ENCODE measurements around the gene ZSCAN16. TPM values are rescaled to one million over a fixed set of nuclear protein-coding genes. Genes with fewer than 3 reads are reported as not detected.

Gene ZSCAN16
- total and polyA plus RNA-seq, 9 donors: 2.8 to 4.8 (median 3.8) TPM

DNA sequence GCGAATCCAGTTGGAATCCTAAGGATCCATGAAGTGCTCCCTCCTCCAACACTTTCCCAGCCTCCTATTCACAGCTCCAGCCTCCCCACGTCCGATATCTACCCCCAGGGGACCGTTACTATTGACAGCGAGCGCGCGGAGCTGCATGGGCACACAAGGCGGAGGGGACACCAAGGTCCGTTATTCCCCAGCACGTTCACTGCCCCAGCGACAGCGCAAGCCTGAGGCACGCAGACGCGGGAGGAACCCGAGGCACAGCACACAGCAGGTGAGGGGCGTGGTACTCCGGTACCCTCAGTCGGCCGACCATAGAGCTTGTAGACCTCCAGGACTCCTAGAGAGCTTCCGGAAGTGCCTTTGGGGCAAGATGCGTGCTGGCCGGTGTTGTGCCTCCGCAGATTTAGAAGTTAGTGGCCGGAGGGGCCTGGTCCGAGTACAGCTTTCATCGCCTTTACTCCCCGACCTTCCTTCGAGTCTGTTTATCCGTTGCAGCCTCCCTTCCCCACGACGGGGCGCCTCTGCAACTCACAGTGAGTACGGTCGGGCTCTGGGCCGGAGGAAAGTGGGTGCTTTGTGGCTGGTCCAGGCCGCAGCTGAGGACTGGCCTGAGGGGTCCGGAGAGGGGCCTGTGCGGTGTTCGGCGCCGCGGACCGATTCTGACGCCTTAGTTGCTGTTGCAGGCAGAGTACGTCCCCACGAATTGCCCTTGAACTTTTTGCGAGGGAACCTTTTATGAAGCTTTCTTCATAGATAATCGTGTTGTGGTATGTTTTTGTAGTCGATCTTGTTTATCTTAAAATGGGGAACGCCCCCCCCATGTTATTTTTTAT is 17.3 kb downstream of the ZSCAN16 start, which contains the start of gene ZKSCAN8:
TSS of gene ZKSCAN8 (plus strand) at position 384 of the 830 bp plus-strand sequence. CDS start 6,525 bp downstream, outside the sequence.
- Histone ChIP-seq H3K27me3 (ENCODE audit: control insufficient read depth, insufficient read depth, low read length) (no peaks in the 10 kb centered on the region), H3K4me3 (ENCODE audit: low read length) (peak within 1 kb of the TSS; percentile 93), H3K4me1 (ENCODE audit: control insufficient read depth, insufficient read depth, low read length) (peaks cover 7% of the 10 kb centered on the region), H3K9me3 (replicated peaks; ENCODE audit: control insufficient read depth, low read depth, low read length) (no peaks in the 10 kb centered on the region), H3K27ac (ENCODE audit: low read length) (peak within 1 kb of the TSS; percentile 92), H3K36me3 (ENCODE audit: control insufficient read depth, insufficient read depth, low read length) (peaks cover 10% of the 10 kb centered on the region)
- peak; percentile 94 for DNase-seq
- 0% methylated on average over 34 of the region's 52 CpGs for WGBS (ENCODE audit: insufficient coverage)

GRCh38 chr6:28142446-28142845 is 18.0 kb downstream of the ZSCAN16 start:
- Histone ChIP-seq H3K9me3 (replicated peaks; ENCODE audit: control insufficient read depth, low read depth, low read length) (no peaks in the 10 kb centered on the region), H3K27ac (ENCODE audit: low read length) (peak overlapping the region; percentile 92), H3K4me3 (ENCODE audit: low read length) (peak overlapping the region; percentile 93), H3K4me1 (ENCODE audit: control insufficient read depth, insufficient read depth, low read length) (peaks cover 7% of the 10 kb centered on the region), H3K27me3 (ENCODE audit: control insufficient read depth, insufficient read depth, low read length) (no peaks in the 10 kb centered on the region), H3K36me3 (ENCODE audit: control insufficient read depth, insufficient read depth, low read length) (peaks cover 10% of the 10 kb centered on the region)
- no peak for DNase-seq
- WGBS (ENCODE audit: insufficient coverage): no CpG with 5 or more reads among the region's 4 CpGs

GRCh38 chr6:28145231-28145630 is 20.8 kb downstream of the ZSCAN16 start:
- Histone ChIP-seq H3K4me1 (ENCODE audit: control insufficient read depth, insufficient read depth, low read length) (peaks cover 2% of the 10 kb centered on the region), H3K27ac (ENCODE audit: low read length) (no peak overlapping the region), H3K27me3 (ENCODE audit: control insufficient read depth, insufficient read depth, low read length) (no peaks in the 10 kb centered on the region), H3K36me3 (ENCODE audit: control insufficient read depth, insufficient read depth, low read length) (peaks cover 30% of the 10 kb centered on the region), H3K9me3 (replicated peaks; ENCODE audit: control insufficient read depth, low read depth, low read length) (no peaks in the 10 kb centered on the region), H3K4me3 (ENCODE audit: low read length) (no peak overlapping the region)
- 100% methylated on average over 1 of the region's 1 CpG for WGBS (ENCODE audit: insufficient coverage)
- DNase-seq: no peak

DNA sequence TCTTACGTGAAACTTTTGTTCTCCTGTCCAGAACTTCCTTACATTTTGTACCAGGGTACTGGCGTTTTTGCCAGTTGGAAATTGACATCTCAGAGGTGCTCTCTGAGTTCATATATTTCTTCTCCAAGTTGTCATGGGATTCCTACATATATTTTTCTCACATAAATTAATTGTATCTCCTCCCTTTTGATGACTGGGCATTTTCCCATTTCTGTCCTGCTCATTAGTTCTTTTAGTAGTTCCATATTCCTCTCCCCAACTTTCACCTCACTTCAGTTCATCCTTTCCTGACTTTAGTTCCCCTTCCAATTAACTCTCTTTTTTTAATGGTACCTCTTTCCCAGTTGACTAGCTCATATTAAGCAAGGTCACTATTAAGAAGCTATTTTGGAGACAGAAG is 28.1 kb downstream of the ZSCAN16 start:
- Histone ChIP-seq H3K9me3 (replicated peaks; ENCODE audit: control insufficient read depth, low read depth, low read length) (no peaks in the 10 kb centered on the region), H3K27me3 (ENCODE audit: control insufficient read depth, insufficient read depth, low read length) (no peaks in the 10 kb centered on the region), H3K4me1 (ENCODE audit: control insufficient read depth, insufficient read depth, low read length) (no peaks in the 10 kb centered on the region), H3K36me3 (ENCODE audit: control insufficient read depth, insufficient read depth, low read length) (peaks cover 65% of the 10 kb centered on the region), H3K27ac (ENCODE audit: low read length) (no peak overlapping the region), H3K4me3 (ENCODE audit: low read length) (no peak overlapping the region)
- 90% methylated on average over 1 of the region's 2 CpGs for WGBS (ENCODE audit: insufficient coverage)
- no peak for DNase-seq

DNA sequence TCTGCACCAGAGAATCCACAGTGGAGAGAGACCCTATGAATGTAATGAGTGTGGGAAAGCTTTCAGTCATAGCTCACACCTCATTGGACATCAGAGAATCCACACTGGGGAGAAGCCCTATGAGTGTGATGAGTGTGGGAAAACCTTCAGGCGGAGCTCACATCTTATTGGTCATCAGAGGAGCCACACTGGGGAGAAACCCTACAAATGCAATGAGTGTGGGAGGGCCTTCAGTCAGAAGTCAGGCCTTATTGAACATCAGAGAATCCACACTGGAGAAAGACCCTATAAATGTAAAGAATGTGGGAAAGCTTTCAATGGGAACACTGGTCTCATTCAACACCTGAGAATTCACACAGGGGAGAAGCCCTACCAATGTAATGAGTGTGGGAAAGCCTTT is 29.1 kb downstream of the ZSCAN16 start:
- H3K4me1 ChIP-seq (ENCODE audit: control insufficient read depth, insufficient read depth, low read length): no peaks in the 10 kb centered on the region
- peaks cover 60% of the 10 kb centered on the region for H3K36me3 ChIP-seq (ENCODE audit: control insufficient read depth, insufficient read depth, low read length)
- H3K27ac ChIP-seq (ENCODE audit: low read length): no peak overlapping the region
- DNase-seq: no peak
- WGBS (ENCODE audit: insufficient coverage): no CpG with 5 or more reads among the region's 1 CpG
- H3K4me3 ChIP-seq (ENCODE audit: low read length): no peak overlapping the region
- H3K9me3 ChIP-seq (replicated peaks; ENCODE audit: control insufficient read depth, low read depth, low read length): no peaks in the 10 kb centered on the region
- H3K27me3 ChIP-seq (ENCODE audit: control insufficient read depth, insufficient read depth, low read length): no peaks in the 10 kb centered on the region

- no peaks in the 10 kb centered on the region for H3K4me1 ChIP-seq (ENCODE audit: control insufficient read depth, insufficient read depth, low read length)
- H3K4me3 ChIP-seq (ENCODE audit: low read length): no peak overlapping the region
- H3K27me3 ChIP-seq (ENCODE audit: control insufficient read depth, insufficient read depth, low read length): no peaks in the 10 kb centered on the region
- no peak overlapping the region for H3K27ac ChIP-seq (ENCODE audit: low read length)
- no peaks in the 10 kb centered on the region for H3K9me3 ChIP-seq (replicated peaks; ENCODE audit: control insufficient read depth, low read depth, low read length)
- peaks cover 53% of the 10 kb centered on the region for H3K36me3 ChIP-seq (ENCODE audit: control insufficient read depth, insufficient read depth, low read length)
- DNase-seq: no peak
Observed at GRCh38 chr6:28154357-28154756, 29.9 kb downstream of the ZSCAN16 start.

- Histone ChIP-seq H3K9me3 (replicated peaks; ENCODE audit: control insufficient read depth, low read depth, low read length) (no peaks in the 10 kb centered on the region), H3K27ac (ENCODE audit: low read length) (no peak overlapping the region), H3K4me1 (ENCODE audit: control insufficient read depth, insufficient read depth, low read length) (peaks cover 10% of the 10 kb centered on the region), H3K4me3 (ENCODE audit: low read length) (no peak overlapping the region), H3K36me3 (ENCODE audit: control insufficient read depth, insufficient read depth, low read length) (peaks cover 26% of the 10 kb centered on the region), H3K27me3 (ENCODE audit: control insufficient read depth, insufficient read depth, low read length) (no peaks in the 10 kb centered on the region)
- 100% methylated on average over 2 of the region's 3 CpGs for WGBS (ENCODE audit: insufficient coverage)
- no peak for DNase-seq
Observed at GRCh38 chr6:28158318-28158717, 33.9 kb downstream of the ZSCAN16 start.

- Histone ChIP-seq H3K27ac (ENCODE audit: low read length) (no peak overlapping the region), H3K9me3 (replicated peaks; ENCODE audit: control insufficient read depth, low read depth, low read length) (no peaks in the 10 kb centered on the region), H3K4me3 (ENCODE audit: low read length) (no peak overlapping the region), H3K36me3 (ENCODE audit: control insufficient read depth, insufficient read depth, low read length) (peaks cover 18% of the 10 kb centered on the region), H3K4me1 (ENCODE audit: control insufficient read depth, insufficient read depth, low read length) (peaks cover 10% of the 10 kb centered on the region), H3K27me3 (ENCODE audit: control insufficient read depth, insufficient read depth, low read length) (no peaks in the 10 kb centered on the region)
- DNase-seq: no peak
- no CpG with 5 or more reads among the region's 4 CpGs for WGBS (ENCODE audit: insufficient coverage)
Observed at GRCh38 chr6:28159029-28159607, 34.7 kb downstream of the ZSCAN16 start.

DNA sequence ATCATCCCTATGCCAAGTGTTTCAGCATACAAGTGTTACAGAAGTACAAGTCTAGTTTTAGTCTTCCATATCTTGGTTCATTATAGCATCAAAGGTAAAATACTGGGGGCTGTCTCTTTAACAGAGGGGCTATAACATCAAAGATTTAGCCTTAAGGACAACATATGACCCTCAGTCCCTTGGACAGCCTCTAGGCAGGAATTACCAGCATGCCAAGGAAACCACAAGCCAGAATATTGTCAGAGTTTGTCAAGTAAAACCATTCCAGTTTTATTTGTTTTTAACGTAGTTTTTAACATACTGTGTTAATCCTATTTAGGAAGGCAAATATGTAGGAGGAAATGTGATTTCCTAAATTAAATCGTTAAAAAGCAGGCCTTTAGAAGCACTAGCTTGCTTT is 35.8 kb downstream of the ZSCAN16 start:
- H3K4me1 ChIP-seq (ENCODE audit: control insufficient read depth, insufficient read depth, low read length): peaks cover 12% of the 10 kb centered on the region
- H3K27ac ChIP-seq (ENCODE audit: low read length): no peak overlapping the region
- H3K4me3 ChIP-seq (ENCODE audit: low read length): no peak overlapping the region
- peaks cover 10% of the 10 kb centered on the region for H3K36me3 ChIP-seq (ENCODE audit: control insufficient read depth, insufficient read depth, low read length)
- WGBS (ENCODE audit: insufficient coverage): 90% methylated on average over 1 of the region's 2 CpGs
- no peak for DNase-seq
- H3K27me3 ChIP-seq (ENCODE audit: control insufficient read depth, insufficient read depth, low read length): no peaks in the 10 kb centered on the region
- H3K9me3 ChIP-seq (replicated peaks; ENCODE audit: control insufficient read depth, low read depth, low read length): no peaks in the 10 kb centered on the region

- no peaks in the 10 kb centered on the region for H3K9me3 ChIP-seq (replicated peaks; ENCODE audit: control insufficient read depth, low read depth, low read length)
- H3K4me3 ChIP-seq (ENCODE audit: low read length): peak overlapping the region; percentile 56
- H3K36me3 ChIP-seq (ENCODE audit: control insufficient read depth, insufficient read depth, low read length): peaks cover 10% of the 10 kb centered on the region
- H3K27me3 ChIP-seq (ENCODE audit: control insufficient read depth, insufficient read depth, low read length): no peaks in the 10 kb centered on the region
- H3K27ac ChIP-seq (ENCODE audit: low read length): peak overlapping the region; percentile 58
- peaks cover 12% of the 10 kb centered on the region for H3K4me1 ChIP-seq (ENCODE audit: control insufficient read depth, insufficient read depth, low read length)
- DNase-seq: peak; percentile 82
- WGBS (ENCODE audit: insufficient coverage): 9% methylated on average over 28 of the region's 32 CpGs
Observed at GRCh38 chr6:28161410-28162079, 37.1 kb downstream of the ZSCAN16 start.

Measured in muscle of leg (tissue), 11 donors.